NCI-H146 treated with DMSO at 0.1 percent for 48 hours (cell line): ENCODE data around the gene CA14.
"Not testable (repeated sequence)": the region's sequence is repeated elsewhere in the genome, so short reads cannot be mapped to it uniquely, and the experiment has no call there.

Source experiments
- DNase-seq: peaks from one replicate; lab custom pipeline; 2025; ENCODE audit not compliant: unreplicated experiment; lab: John Stamatoyannopoulos, UW

The CA14 gene

GRCh38 chr1:150235852-150236613, 21.5 kb upstream of the CA14 start, which contains the start of gene ANP32E:
ANP32E (minus strand) TSS chr1:150236112; CDS start chr1:150235786, 326 bp downstream.
- DNase-seq, result peak; percentile 99

GRCh38 chr1:150236614-150237100, 20.9 kb upstream of the CA14 start:
- peak; percentile 68 for DNase-seq

GRCh38 chr1:150237176-150237575, 20.4 kb upstream of the CA14 start:
- DNase-seq, result not testable (repeated sequence)

GRCh38 chr1:150237746-150238145, 19.8 kb upstream of the CA14 start:
- DNase-seq, result no peak

- no peak for DNase-seq
Measured at GRCh38 chr1:150243003-150243402, 14.6 kb upstream of the CA14 start.

GRCh38 chr1:150249936-150250335, 7.6 kb upstream of the CA14 start:
- no peak for DNase-seq

GRCh38 chr1:150256198-150256553, 1.4 kb upstream of the CA14 start:
- peak; percentile 42 for DNase-seq

GRCh38 chr1:150256554-150257341, 826 bp upstream of the CA14 start:
- DNase-seq, result peak; percentile 16

GRCh38 chr1:150259217-150259616, 1.6 kb downstream of the CA14 start:
- no peak for DNase-seq

- peak; percentile 75 for DNase-seq
Measured at GRCh38 chr1:150259758-150260669, 2.4 kb downstream of the CA14 start.

GRCh38 chr1:150261367-150261766, 3.8 kb downstream of the CA14 start:
- DNase-seq, result no peak

GRCh38 chr1:150262388-150263320, 5.1 kb downstream of the CA14 start:
- no peak for DNase-seq

GRCh38 chr1:150263549-150263948, 6.0 kb downstream of the CA14 start:
- no peak for DNase-seq

GRCh38 chr1:150267896-150268295, 10.3 kb downstream of the CA14 start:
- no peak for DNase-seq

GRCh38 chr1:150268340-150268704, 10.7 kb downstream of the CA14 start:
- no peak for DNase-seq

- DNase-seq, result peak; percentile 94
Measured at GRCh38 chr1:150268705-150269403, 11.3 kb downstream of the CA14 start, which contains the start of gene APH1A. APH1A (minus strand) TSS chr1:150269016; CDS start chr1:150268810, 206 bp downstream.

- no peak for DNase-seq
Measured at GRCh38 chr1:150269451-150269850, 11.9 kb downstream of the CA14 start.

GRCh38 chr1:150271291-150271959, 13.9 kb downstream of the CA14 start:
- no peak for DNase-seq

- DNase-seq, result no peak
Measured at GRCh38 chr1:150273311-150273710, 15.7 kb downstream of the CA14 start.
